PFSK-1 (cell line): ENCODE measurements around the gene MICB.

ENCODE experiments used
- FOXP2 ChIP-seq: optimal IDR thresholded peaks from 2 replicates; pipeline ENCODE3; 2011; ENCODE audit warnings: borderline replicate concordance, control low read depth, inconsistent platforms; ENCODE audit not compliant: insufficient read depth; ENCODE audit errors: extremely low read length, extremely low read depth
- POLR2AphosphoS5 ChIP-seq: IDR thresholded peaks from 2 replicates; pipeline ENCODE4 v1.6.1; 2012; ENCODE audit warnings: low read depth, mild to moderate bottlenecking, control low read depth, low read length, moderate library complexity
- REST ChIP-seq, 2 experiments: IDR thresholded peaks; 2 replicates each; pipeline versions ENCODE4 v1.6.1 to v1.8.0; 2011 to 2012; ENCODE audit warnings: low read depth in 2 of 2, low read length in 2 of 2, control low read depth in 1 of 2, inconsistent platforms in 1 of 2, mild to moderate bottlenecking in 1 of 2, moderate library complexity in 1 of 2; ENCODE audit not compliant: insufficient read depth in 1 of 2
- SIN3A ChIP-seq: IDR thresholded peaks from 2 replicates; pipeline ENCODE4 v1.6.1; 2012; ENCODE audit warnings: mild to moderate bottlenecking, low read length, moderate library complexity, borderline replicate concordance; ENCODE audit not compliant: insufficient read depth
- TAF1 ChIP-seq: IDR thresholded peaks from 2 replicates; pipeline ENCODE4 v1.6.1; 2012; ENCODE audit warnings: low read length, control low read depth, borderline replicate concordance; ENCODE audit not compliant: insufficient read depth

The MICB gene

GRCh38 chr6:31546958-31547726 lies 49.2 kb downstream of the MICB start, which contains the start of gene NFKBIL1:
Gene NFKBIL1, plus strand, starts transcription at chr6:31547608. Its CDS starts 87 bp downstream, at chr6:31547695.
- TF ChIP-seq POLR2AphosphoS5 (peak; percentile 96), TAF1 (peak; percentile 76; the same call in 1 of the 2 replicates), SIN3A (0 out of 2 replicates have a peak, but pooled peaks have one; percentile 30), REST (IDR thresholded peaks at IDR 0.05; ENCODE audit: insufficient read depth in 1 of 2, low read depth in 2 of 2, low read length in 2 of 2) (0 out of 4 replicates have a peak, but pooled peaks of 1 of the 2 experiments have one; percentile 27), FOXP2 (no peak)

GRCh38 chr6:31547727-31548543 lies 50.0 kb downstream of the MICB start:
- TF ChIP-seq FOXP2 (no peak), TAF1 (no peak), SIN3A (no peak), REST (IDR thresholded peaks at IDR 0.05; ENCODE audit: insufficient read depth in 1 of 2, low read depth in 2 of 2, low read length in 2 of 2) (no peak), POLR2AphosphoS5 (no peak)

- TF ChIP-seq TAF1, result no peak
- no peak for TF ChIP-seq SIN3A
- no peak for TF ChIP-seq POLR2AphosphoS5
- TF ChIP-seq REST (IDR thresholded peaks at IDR 0.05; ENCODE audit: insufficient read depth in 1 of 2, low read depth in 2 of 2, low read length in 2 of 2), result no peak
- no peak for TF ChIP-seq FOXP2
Measured at GRCh38 chr6:31548544-31548873, 50.6 kb downstream of the MICB start.

GRCh38 chr6:31556307-31556706 lies 58.4 kb downstream of the MICB start:
- TF ChIP-seq REST (IDR thresholded peaks at IDR 0.05; ENCODE audit: insufficient read depth in 1 of 2, low read depth in 2 of 2, low read length in 2 of 2), result no peak
- TF ChIP-seq SIN3A, result no peak
